HG02571 (cell line): ENCODE data around the gene UBD.

Source experiments
- ATAC-seq: cut with Tn5 transposase; IDR thresholded peaks from one replicate; pipeline ENCODE4 v1.9.1; 2021; ENCODE audit warnings: mild to moderate bottlenecking, moderate library complexity; ENCODE audit not compliant: unreplicated experiment

UBD gene

GRCh38 chr6:29561606-29562181, 2.2 kb upstream of the UBD start:
- ATAC-seq, result no peak

GRCh38 chr6:29561091-29561490, 1.6 kb upstream of the UBD start:
- ATAC-seq, result no peak

- ATAC-seq, result no peak
Observed at GRCh38 chr6:29558439-29559079, 973 bp downstream of the UBD start.

- no peak for ATAC-seq
Observed at GRCh38 chr6:29557320-29557719, 2.2 kb downstream of the UBD start.

- no peak for ATAC-seq
Observed at GRCh38 chr6:29554764-29555163, 4.8 kb downstream of the UBD start.

GRCh38 chr6:29553268-29554057, 6.1 kb downstream of the UBD start:
- ATAC-seq, result no peak

GRCh38 chr6:29552512-29553051, 7.0 kb downstream of the UBD start:
- no peak for ATAC-seq

- no peak for ATAC-seq
Observed at GRCh38 chr6:29547573-29547972, 12.0 kb downstream of the UBD start.

- ATAC-seq, result no peak
Observed at GRCh38 chr6:29537714-29538403, 21.7 kb downstream of the UBD start.

GRCh38 chr6:29532320-29532951, 27.1 kb downstream of the UBD start:
- ATAC-seq, result no peak

GRCh38 chr6:29531668-29532067, 27.9 kb downstream of the UBD start:
- no peak for ATAC-seq

GRCh38 chr6:29530671-29531310, 28.7 kb downstream of the UBD start:
- ATAC-seq, result no peak

GRCh38 chr6:29529956-29530355, 29.6 kb downstream of the UBD start:
- ATAC-seq, result no peak

- no peak for ATAC-seq
Observed at GRCh38 chr6:29528988-29529560, 30.5 kb downstream of the UBD start.

GRCh38 chr6:29528300-29528931, 31.1 kb downstream of the UBD start:
- ATAC-seq, result no peak

- no peak for ATAC-seq
Observed at GRCh38 chr6:29527564-29527963, 32.0 kb downstream of the UBD start.

GRCh38 chr6:29527126-29527525, 32.4 kb downstream of the UBD start:
- ATAC-seq, result no peak

GRCh38 chr6:29525311-29525639, 34.3 kb downstream of the UBD start:
- no peak for ATAC-seq

GRCh38 chr6:29524444-29525310, 34.9 kb downstream of the UBD start:
- ATAC-seq, result no peak
